ENCODE results near the gene EMC8.

EMC8 gene

GRCh38 chr16:85833219-85833920 is 34.0 kb upstream of the EMC8 start:
- TF ChIP-seq CTCF (conservative IDR thresholded peaks at IDR 0.05): no peak
- H3K27ac ChIP-seq: no peak overlapping the region

DNA sequence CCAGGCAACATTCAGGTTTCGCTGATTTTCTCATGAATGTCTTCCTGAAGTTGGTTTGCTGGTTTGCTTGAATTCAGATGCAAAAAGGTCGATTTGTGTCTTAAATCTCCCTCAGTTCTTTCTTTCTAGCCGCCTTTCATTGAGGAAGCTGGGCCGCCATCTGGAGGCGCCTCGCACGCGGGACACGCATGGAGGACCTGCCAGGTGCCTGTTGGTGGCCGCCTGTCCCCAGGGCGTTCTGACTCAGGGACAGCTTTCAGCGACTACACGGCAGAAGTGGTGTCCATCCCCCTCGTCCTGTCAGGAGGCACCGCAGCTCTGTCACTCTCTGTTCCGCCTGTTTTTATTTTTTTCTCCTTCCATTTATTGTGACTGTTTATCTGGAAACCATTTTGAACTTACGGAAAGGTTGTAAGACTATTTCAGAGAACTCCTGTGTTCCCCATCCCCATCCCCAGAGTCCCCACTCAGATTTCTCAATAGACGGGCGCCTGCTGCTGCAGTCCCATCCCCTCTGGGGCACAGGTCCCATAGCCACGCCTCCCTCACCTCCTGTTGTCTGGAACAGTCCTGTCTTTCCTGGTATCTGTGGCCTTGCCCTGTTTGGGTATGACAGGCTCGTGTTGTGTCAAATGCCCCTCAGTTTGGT is 33.4 kb upstream of the EMC8 start:
- no peak overlapping the region for H3K27ac ChIP-seq
- TF ChIP-seq CTCF (conservative IDR thresholded peaks at IDR 0.05): no peak

DNA sequence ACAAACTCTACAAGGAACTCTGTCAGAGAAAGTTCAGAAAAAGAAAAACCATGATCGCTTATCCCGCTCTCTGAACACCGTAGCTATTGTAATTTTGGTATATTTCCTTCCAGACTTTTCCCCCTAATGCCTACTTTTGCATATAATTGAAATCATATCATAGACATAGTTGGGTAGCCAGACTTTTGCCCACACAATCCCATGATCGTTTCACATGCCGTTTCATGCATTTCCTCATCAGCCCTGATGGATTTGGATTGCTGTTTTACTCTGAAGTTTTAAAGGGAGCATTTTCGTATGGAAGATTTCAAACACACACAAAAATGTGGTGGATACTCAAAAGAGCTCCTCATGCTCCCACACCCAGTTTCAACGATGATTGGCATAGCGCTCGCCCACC is 31.5 kb upstream of the EMC8 start:
- no peak for TF ChIP-seq CTCF (conservative IDR thresholded peaks at IDR 0.05)

GRCh38 chr16:85829751-85830445 is 30.6 kb upstream of the EMC8 start:
- no peak for TF ChIP-seq CTCF (conservative IDR thresholded peaks at IDR 0.05)
- no peak overlapping the region for H3K27ac ChIP-seq

More for the DNA sequence above, 31.5 kb upstream of the EMC8 start:
- H3K27ac ChIP-seq: no peak overlapping the region

DNA sequence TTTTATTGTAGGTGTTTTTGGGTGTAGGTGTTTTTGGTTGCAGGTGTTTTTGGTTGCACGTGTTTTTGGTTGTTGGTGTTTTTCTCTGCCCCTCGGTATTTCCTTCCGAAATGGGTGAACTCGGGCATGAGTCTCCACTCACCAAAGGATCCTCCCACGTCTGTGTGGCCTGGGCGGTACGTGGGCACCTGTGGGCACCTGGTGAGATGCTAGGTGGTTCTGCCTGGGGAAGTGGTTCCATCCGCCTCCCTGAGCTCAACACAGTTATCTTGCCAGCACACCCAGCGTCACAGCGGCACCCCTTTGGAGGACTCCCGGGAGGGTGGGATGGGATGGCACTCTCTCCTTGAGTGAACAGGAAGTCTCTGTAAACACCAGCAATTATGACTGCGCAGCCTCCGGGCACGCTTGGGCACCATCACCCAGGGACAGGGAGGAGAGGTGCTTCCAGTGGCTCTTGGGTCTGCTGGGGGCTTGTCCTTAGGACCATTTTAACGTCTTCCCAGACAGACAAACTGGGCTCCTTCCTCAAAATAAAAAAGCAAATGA is 29.9 kb upstream of the EMC8 start:
- no peak for TF ChIP-seq CTCF (conservative IDR thresholded peaks at IDR 0.05)
- no peak overlapping the region for H3K27ac ChIP-seq

- TF ChIP-seq CTCF (conservative IDR thresholded peaks at IDR 0.05): no peak
- H3K27ac ChIP-seq: no peak overlapping the region
These were observed 28.8 kb upstream of the EMC8 start for GRCh38 chr16:85828166-85828565.

DNA sequence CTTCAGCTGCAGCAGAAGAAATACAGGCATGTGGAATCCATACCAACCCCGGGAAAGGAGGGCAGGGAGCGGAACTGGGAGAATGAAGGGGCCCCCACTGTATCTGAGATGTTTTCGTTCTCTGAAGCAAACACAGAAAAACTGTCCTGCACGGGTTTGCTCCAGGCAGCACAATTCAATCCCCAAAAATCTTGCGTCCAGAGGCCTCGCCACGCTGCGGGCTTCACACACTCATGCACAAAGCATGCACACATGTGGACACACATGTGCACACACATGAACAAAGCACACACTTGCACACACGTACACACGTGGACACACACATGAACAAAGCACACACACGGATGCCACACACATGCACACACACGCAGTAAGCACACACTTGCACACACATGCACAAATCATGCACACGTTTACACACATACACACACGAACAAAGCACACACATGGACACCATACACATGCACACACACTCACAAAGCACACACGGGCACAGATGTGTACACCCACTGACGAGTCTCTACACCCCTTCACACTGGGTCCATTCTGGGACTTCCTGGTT is 27.4 kb upstream of the EMC8 start:
- no peak for TF ChIP-seq CTCF (conservative IDR thresholded peaks at IDR 0.05)
- no peak overlapping the region for H3K27ac ChIP-seq
